Activated CD4-positive, alpha-beta T cell treated with anti-CD3 and anti-CD28 coated beads, Interleukin-2, Interleukin-4, amounts not matched to agents 100 ng/mL and 50 ng/mL, durations not matched to agents 16 hours and 8 hours (primary cell): ENCODE results near the gene FGD1.
A peak's percentile ranks its signal among the peaks of the same experiment; 100 is the strongest.

Experiments used
- DNase-seq: peaks from one replicate; pipeline ENCODE4 v3.0.0-alpha.2; 2020; ENCODE audit warnings: low spot score

The FGD1 gene

DNA sequence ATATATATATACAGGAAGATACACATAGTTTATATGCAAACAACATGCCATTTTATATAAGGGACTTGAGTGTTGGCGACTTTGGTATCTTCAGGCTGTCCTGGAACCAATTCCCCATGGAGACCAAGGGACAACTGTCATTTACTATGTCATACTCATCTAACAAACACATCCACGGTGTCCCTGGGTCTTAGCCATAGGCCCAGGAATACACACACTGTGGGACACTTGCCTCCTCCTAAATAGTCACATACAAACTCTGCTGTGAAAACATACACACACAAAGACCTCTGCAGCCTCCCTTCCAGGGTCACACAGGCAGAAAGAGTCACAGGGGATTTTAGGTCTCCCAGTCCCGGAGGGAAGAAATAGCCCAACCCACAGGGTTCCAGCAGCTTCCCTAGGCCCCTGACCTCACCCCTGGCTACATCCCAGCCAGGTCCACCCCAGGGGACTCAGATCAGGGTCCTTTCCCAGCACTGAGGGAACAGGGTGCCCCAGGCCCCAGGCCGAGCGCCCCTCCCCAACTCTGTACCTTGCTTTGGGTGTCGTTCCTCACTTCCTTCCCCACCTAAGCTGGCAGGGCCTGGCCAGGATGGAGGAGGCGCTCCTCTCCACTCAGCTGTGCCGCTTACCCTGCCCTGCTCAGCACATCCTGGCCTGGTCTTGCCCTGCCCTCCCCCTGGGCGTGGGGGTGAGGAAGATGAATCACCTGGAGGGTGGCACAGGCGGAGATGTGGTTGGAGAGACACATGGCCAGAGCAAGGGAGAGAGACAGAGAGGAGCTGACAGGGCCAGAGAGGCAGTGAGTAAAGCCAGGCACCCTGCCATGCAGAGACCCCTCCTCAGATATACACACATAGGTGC is 21.8 kb downstream of the FGD1 start:
- no peak for DNase-seq

GRCh38 chrX:54470054-54470760 is 25.8 kb downstream of the FGD1 start:
- DNase-seq: no peak

DNA sequence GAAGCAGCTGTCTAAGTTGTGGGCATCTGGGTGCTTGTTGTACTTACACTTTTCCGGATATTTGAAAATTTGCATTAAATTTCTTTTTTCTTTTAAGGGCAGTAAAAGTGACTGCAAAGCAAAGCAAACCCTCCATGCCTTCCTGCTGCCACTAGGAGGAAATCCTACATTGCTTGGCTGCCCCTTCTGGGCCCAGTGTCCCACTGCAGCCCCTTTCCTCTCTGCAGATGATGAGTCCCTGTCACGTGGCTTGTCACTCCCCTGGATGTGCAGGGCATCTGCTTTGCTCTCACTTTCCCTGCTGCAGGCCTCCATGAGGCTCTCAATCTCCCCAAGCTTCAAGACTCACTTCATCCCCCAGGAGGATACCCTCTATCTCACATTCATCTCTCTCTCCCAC is 43.1 kb downstream of the FGD1 start:
- no peak for DNase-seq

- DNase-seq: no peak
These were observed 46.1 kb downstream of the FGD1 start for GRCh38 chrX:54449929-54450328.

GRCh38 chrX:54447461-54447860 is 48.6 kb downstream of the FGD1 start:
- no peak for DNase-seq

GRCh38 chrX:54446084-54446483 is 50.0 kb downstream of the FGD1 start:
- DNase-seq: no peak

GRCh38 chrX:54444752-54445151 is 51.3 kb downstream of the FGD1 start:
- DNase-seq: no peak

- DNase-seq: no peak
These were observed 53.2 kb downstream of the FGD1 start for GRCh38 chrX:54442790-54443189.

DNA sequence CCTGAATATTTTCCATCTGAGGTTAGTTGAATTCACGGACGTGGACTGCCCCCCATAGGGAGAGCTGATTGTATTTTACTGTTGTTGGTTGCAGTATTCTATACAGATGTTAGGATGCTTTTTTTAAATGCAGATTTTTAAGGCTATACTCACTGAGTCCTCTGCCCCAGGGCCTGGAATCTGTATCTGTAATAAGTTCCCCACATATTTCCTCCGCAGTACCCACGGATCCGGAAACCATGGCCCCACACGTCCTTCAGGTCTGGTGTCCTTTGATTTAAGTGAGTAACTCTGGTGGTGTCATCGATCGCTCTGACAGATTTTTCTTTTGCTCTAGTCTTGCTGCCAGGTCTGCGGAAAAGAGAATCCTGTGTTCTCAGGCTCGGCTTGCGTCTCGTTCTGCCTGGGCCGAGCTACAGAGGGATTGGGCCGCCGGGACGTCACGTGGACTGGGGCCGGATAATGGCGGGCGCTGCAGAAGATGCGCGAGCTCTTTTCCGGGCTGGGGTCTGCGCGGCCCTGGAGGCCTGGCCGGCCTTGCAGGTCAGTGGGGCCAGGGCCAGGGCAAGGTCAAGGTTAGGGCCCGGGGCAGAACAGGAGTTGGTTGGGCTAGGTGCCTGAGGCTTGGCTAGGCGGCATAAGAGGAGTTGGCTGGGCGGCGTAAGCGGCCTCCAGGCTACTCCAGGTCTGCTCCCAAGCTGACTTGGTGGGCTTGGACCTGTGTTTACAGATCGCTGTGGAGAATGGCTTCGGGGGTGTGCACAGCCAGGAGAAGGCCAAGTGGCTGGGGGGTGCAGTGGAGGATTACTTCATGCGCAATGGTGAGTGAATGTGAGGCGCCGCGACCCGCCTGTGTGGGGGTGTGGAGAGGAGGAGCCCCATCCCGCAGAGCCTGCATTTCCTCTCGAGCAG is 55.8 kb downstream of the FGD1 start, which contains the start of gene TSR2:
Gene TSR2 (plus strand): TSS at position 445 of the 912 bp plus-strand sequence. CDS start 18 bp downstream, at position 463.
- DNase-seq: peak; percentile 83

GRCh38 chrX:54435121-54435520 is 60.9 kb downstream of the FGD1 start:
- DNase-seq: no peak

- DNase-seq: no peak
These were observed 65.5 kb downstream of the FGD1 start for GRCh38 chrX:54430519-54430918.

DNA sequence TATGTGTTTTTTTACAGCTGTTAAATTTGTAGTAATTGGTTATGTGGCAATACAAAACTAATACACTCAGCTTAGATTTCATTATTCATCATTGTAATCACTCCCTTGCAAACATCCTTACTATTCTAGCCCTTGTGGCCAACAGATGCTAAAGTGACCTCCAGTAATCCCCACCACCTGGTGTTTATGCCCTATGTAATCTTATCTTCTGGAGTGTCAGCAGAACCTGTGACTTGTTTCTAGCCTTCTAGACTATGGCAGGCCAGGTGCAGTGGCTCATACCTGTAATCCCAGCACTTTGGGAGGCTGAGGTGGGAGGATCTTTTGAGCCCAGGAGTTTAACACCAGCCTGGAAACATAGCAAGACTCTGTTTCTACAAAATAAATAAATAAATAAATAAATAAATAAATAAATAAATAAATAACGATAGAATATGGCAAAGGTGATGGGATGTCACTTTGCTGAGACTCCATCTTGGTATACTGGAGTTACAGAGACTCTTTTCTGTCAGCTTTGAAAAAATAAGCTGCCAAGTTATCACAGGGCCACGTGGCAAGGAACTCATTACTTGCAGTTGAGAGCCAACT is 68.1 kb downstream of the FGD1 start:
- DNase-seq: no peak

DNA sequence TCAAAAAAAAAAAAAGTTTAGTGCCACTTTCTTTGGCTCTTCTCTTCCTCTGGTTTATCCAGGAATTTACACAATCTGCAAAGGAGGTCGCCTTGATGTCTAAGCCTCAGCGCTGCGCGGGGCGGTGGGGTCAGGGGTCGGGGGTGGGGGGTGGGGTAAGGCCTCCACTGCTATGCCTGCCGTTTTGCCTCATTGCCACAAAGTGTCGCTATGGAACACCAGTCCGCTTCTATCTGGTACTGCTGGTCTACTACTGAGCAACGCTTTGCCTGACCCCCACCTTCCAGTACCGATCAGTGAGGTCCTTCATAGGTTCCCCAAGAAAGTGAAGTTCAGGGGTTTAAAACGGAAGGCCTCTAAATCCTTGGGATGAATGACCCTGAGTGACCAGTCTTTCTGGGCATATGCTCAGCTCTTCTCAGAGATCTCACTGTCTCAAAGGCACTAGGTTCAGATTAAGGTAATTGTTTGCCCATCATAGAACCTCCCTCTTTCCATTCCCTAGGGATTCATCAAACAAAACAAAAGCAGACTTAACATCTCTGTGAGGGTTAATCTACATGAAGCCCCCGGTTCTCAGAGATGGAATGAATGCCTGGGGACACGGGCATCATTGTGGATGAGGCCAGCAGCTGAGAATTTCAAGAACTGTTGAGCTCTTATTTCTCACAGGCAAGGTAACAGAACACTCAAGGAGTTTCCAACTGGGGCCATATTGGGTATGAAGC is 72.7 kb downstream of the FGD1 start:
- DNase-seq: no peak

DNA sequence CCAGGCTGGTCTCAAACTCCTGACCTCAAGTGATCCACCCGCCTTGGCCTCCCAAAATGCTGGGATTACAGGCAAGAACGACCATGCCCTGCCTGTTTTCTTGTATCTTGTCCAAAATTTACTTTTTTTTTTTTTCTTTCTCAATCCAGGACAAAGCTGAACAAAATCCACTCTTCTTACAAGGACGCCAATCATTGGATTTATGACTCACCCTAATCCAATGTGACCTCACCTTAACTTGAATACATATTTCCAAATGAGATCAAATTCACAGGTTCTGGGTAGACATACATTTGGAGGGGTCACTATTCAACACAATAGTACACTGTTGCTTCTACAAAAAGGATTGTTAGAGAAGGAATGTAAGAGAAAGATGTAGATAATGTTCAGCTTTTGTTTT is 73.9 kb downstream of the FGD1 start:
- DNase-seq: no peak

DNA sequence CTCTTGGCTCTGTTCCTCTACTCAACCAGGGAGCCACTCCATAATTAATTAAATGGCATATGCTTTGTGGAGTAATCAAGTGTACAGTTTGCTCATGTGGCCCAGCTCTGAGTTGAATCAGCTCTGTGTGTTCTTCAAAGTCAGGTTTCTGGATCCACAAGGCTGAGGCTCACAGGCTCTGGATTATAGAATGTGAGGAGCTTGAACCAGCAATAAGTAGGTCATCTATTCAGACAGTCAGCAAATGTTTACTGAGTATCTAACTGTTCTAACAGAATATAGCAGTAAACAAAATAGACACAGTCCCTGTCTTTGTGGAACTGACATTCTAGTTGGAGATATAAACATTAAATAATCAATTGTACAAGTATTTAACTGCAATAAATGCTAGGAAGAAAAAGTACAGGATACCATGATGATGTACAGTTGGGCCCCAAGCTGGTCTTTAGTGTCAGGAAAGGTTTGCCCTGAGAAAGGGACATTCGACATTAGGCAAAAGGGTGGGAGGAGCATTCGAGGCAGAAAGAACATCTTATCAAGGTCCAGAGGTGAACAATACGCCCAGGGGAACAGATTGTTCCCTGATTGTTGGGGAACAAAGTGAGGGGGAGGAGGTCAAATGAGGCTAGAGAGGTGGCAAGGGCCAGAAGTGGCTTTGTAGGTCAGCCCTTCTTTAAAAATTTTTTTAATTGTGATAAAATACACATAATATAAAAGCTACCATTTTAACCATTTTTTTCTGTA is 76.3 kb downstream of the FGD1 start:
- no peak for DNase-seq

- DNase-seq: no peak
These were observed 79.1 kb downstream of the FGD1 start for GRCh38 chrX:54416965-54417364.

DNA sequence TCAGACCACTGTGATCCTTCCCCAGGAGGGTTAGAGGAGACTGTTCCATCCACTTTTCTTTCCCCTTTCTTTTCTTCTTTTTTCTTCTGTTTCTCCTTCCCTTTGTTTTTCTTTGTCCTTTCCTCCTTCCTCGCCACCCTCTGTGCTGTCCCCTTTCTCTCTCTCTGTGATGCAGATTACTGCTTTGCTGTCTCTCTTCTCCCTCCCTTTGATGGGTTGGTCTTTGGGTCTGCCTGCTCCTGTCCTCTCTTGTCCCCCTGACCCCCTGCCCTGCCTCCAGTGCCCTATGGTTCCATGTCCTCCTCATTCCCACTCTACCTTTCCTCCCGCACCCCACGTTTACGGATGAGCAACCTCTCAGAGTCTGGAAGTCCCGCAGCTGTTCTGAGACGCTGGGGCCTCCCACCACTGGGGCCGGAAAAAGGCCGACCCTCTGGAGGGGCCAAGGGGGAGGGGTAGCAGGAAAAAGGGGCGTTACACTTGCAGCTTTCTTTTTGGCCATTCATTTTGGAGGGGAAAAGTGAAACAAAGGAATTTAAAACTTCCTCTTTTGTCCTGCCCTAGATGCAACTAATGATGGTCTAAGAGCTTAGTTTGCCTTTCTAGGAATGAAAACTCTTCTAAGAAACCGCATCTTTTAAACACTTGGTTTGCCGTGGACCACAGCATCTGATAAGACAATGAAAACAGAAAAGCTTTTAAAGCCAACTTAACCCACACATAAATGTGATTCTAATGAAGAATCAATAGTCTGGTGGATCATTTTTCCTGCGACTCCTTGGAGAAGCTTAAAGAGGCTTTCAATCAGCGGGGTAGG is 80.3 kb downstream of the FGD1 start:
- no peak for DNase-seq

- DNase-seq: no peak
These were observed 82.3 kb downstream of the FGD1 start for GRCh38 chrX:54413753-54414152.

GRCh38 chrX:54411732-54412131 is 84.3 kb downstream of the FGD1 start:
- no peak for DNase-seq

GRCh38 chrX:54407266-54407665 is 88.8 kb downstream of the FGD1 start:
- no peak for DNase-seq
